Caco-2 (cell line): ENCODE measurements around the gene NUMBL. TPM values are rescaled to one million over a fixed set of nuclear protein-coding genes. Genes with fewer than 3 reads are reported as not detected.
A peak's percentile ranks its signal among the peaks of the same experiment; 100 is the strongest.

ENCODE experiments used
- BruUV-seq: library from RNA; stranded (reverse); fragments of 400-500 nt; replicated peaks from 2 replicates; lab custom pipeline; 2021; lab: Mats Ljungman, UMichigan
- CTCF ChIA-PET: fragments of 300-600 bp; sonication (Branson Sonifier 250); formaldehyde crosslinking; loops from one replicate; lab custom pipeline; 2022; ENCODE audit warnings: antibody characterized with exemption; lab: Charles Lee
- POLR2A ChIA-PET: fragments of 300-600 bp; sonication (Branson Sonifier 250); formaldehyde crosslinking; loops from one replicate; lab custom pipeline; 2022; ENCODE audit warnings: antibody characterized with exemption; lab: Charles Lee
- DNase-seq, 2 experiments: peaks; one replicate each; pipeline versions ENCODE4 v3.0.0 to v3.0.0-alpha.2; 2020 to 2022
- H3K27me3 ChIP-seq: replicated peaks from 2 replicates; pipeline ENCODE4 v1.6.0; 2011; ENCODE audit warnings: low read length; ENCODE audit not compliant: control insufficient read depth, insufficient read depth
- H3K36me3 ChIP-seq: 2 replicates; pipeline ENCODE4 v1.5.1; 2011; ENCODE audit warnings: low read length; ENCODE audit not compliant: control insufficient read depth, insufficient read depth
- H3K4me1 ChIP-seq: fragments of 250-450 bp; sonication (Bioruptor Pico); 2 replicates; pipeline ENCODE4 v1.5.1; 2020; ENCODE audit warnings: mild to moderate bottlenecking
- H3K4me3 ChIP-seq: 2 replicates; pipeline ENCODE4 v1.5.1; 2011; ENCODE audit warnings: low read depth, mild to moderate bottlenecking, control low read depth, low read length
- H3K9me3 ChIP-seq: fragments of 250-450 bp; sonication (Bioruptor Pico); 2 replicates; pipeline ENCODE4 v1.5.1; 2020; ENCODE audit warnings: mild to moderate bottlenecking, moderate library complexity
- H3K27ac Mint-ChIP-seq: one replicate; pipeline ENCODE4 v1.8.0; 2022; ENCODE audit warnings: mixed read lengths; ENCODE audit not compliant: unreplicated experiment
- H3K27me3 Mint-ChIP-seq: one replicate; pipeline ENCODE4 v1.8.0; 2022; ENCODE audit warnings: mixed read lengths; ENCODE audit not compliant: insufficient read depth, unreplicated experiment
- H3K36me3 Mint-ChIP-seq: one replicate; pipeline ENCODE4 v1.8.0; 2022; ENCODE audit warnings: mild to moderate bottlenecking, mixed read lengths; ENCODE audit not compliant: insufficient read depth, unreplicated experiment
- H3K4me1 Mint-ChIP-seq: one replicate; pipeline ENCODE4 v1.8.0; 2022; ENCODE audit warnings: low read depth, mixed read lengths; ENCODE audit not compliant: unreplicated experiment
- H3K4me3 Mint-ChIP-seq: one replicate; pipeline ENCODE4 v1.8.0; 2022; ENCODE audit warnings: mild to moderate bottlenecking, moderate library complexity, mixed read lengths; ENCODE audit not compliant: unreplicated experiment
- H3K9me3 Mint-ChIP-seq: one replicate; pipeline ENCODE4 v1.8.0; 2022; ENCODE audit warnings: mixed read lengths; ENCODE audit not compliant: unreplicated experiment
- CTCF ChIP-seq, 2 experiments: fragments of 200-600 bp in 1 of 2; IDR thresholded peaks; 1 replicate in 1 of 2; 2 replicates in 1 of 2; pipeline versions ENCODE4 v1.5.1 to v1.8.0; 2011 to 2022; ENCODE audit warnings: antibody characterized with exemption in 1 of 2, control low read depth in 1 of 2, inconsistent platforms in 1 of 2, low read depth in 1 of 2, low read length in 1 of 2, mild to moderate bottlenecking in 1 of 2, moderate library complexity in 1 of 2; ENCODE audit not compliant: insufficient read depth in 1 of 2, severe bottlenecking in 1 of 2, unreplicated experiment in 1 of 2
- intact Hi-C: fragments of 100-400 bp; cut with micrococcal nuclease; formaldehyde crosslinking; loops from one replicate; pipeline ENCODE4 v1.10.0; 2022; ENCODE audit not compliant: unreplicated experiment
- total RNA-seq: library from RNA; stranded (reverse); gene quantifications from 2 replicates; pipeline ENCODE4 v1.2.3, GENCODE V29; 2022

NUMBL gene
- total RNA-seq, 1 experiment from 2014 or later, result 22.0 TPM

GRCh38 chr19:40638327-40638726 is 52.1 kb downstream of the NUMBL start:
- Mint-ChIP-seq H3K4me3 (no peak overlapping the region), H3K9me3 (no peaks in the 10 kb centered on the region), H3K27ac (no peak overlapping the region), H3K4me1 (peaks cover 5% of the 10 kb centered on the region), H3K27me3 (peaks cover 2% of the 10 kb centered on the region), H3K36me3 (no peaks in the 10 kb centered on the region)
- H3K9me3 ChIP-seq, result no peaks in the 10 kb centered on the region
- ChIA-PET POLR2A (interaction anchor here (0.7 kb wide), 1 partner anchor 777 kb away, joined by 3 read pairs; no protein-coding TSS in a partner anchor), CTCF (interaction anchor here (0.7 kb wide), 2 partner anchors 15 to 33 kb away, joined by 3 to 4 read pairs; no protein-coding TSS in a partner anchor)
- intact Hi-C loops, result no loop called here
- peaks cover 2% of the 10 kb centered on the region; the same call in 1 of the 2 replicates for H3K27me3 ChIP-seq
- no peaks in the 10 kb centered on the region for H3K36me3 ChIP-seq
- H3K4me1 ChIP-seq, result peaks cover 5% of the 10 kb centered on the region
- TF ChIP-seq CTCF (IDR thresholded peaks at IDR 0.05; ENCODE audit: insufficient read depth in 1 of 2, low read depth in 1 of 2, low read length in 1 of 2, severe bottlenecking in 1 of 2, unreplicated experiment in 1 of 2), result no peak
- H3K4me3 ChIP-seq, result no peak overlapping the region
- BruUV-seq, result no TSS peak
- DNase-seq, result no peak

GRCh38 chr19:40633207-40633606 is 57.2 kb downstream of the NUMBL start:
- POLR2A ChIA-PET, result interaction anchor here (1.0 kb wide), 1 partner anchor 29 kb away, joined by 4 read pairs; no protein-coding TSS in a partner anchor
- H3K36me3 ChIP-seq, result no peaks in the 10 kb centered on the region
- peaks cover 7% of the 10 kb centered on the region for H3K4me1 Mint-ChIP-seq
- no peak overlapping the region for H3K4me3 ChIP-seq
- intact Hi-C loops, result no loop called here
- H3K27ac Mint-ChIP-seq, result no peak overlapping the region
- CTCF ChIA-PET, result interaction anchor here (3.1 kb wide), 1 partner anchor 29 kb away, joined by 45 read pairs; no protein-coding TSS in a partner anchor
- peaks cover 2% of the 10 kb centered on the region for H3K27me3 Mint-ChIP-seq
- no peak for DNase-seq
- no TSS peak for BruUV-seq
- no peaks in the 10 kb centered on the region for H3K36me3 Mint-ChIP-seq
- peaks cover 5% of the 10 kb centered on the region for H3K4me1 ChIP-seq
- H3K9me3 Mint-ChIP-seq, result no peaks in the 10 kb centered on the region
- no peaks in the 10 kb centered on the region for H3K9me3 ChIP-seq
- H3K27me3 ChIP-seq, result peaks cover 2% of the 10 kb centered on the region; the same call in 1 of the 2 replicates
- TF ChIP-seq CTCF (IDR thresholded peaks at IDR 0.05; ENCODE audit: insufficient read depth in 1 of 2, low read depth in 1 of 2, low read length in 1 of 2, severe bottlenecking in 1 of 2, unreplicated experiment in 1 of 2), result no peak
- peak overlapping the region; percentile 65 for H3K4me3 Mint-ChIP-seq

- no peak for TF ChIP-seq CTCF (IDR thresholded peaks at IDR 0.05; ENCODE audit: insufficient read depth in 1 of 2, low read depth in 1 of 2, low read length in 1 of 2, severe bottlenecking in 1 of 2, unreplicated experiment in 1 of 2)
- peaks cover 2% of the 10 kb centered on the region; the same call in 1 of the 2 replicates for H3K27me3 ChIP-seq
- peaks cover 7% of the 10 kb centered on the region for H3K4me1 Mint-ChIP-seq
- POLR2A ChIA-PET, result no interaction called here
- no peaks in the 10 kb centered on the region for H3K9me3 ChIP-seq
- no peaks in the 10 kb centered on the region; the same call in 1 of the 2 replicates for H3K36me3 ChIP-seq
- CTCF ChIA-PET, result no interaction called here
- no TSS peak for BruUV-seq
- no peak overlapping the region for H3K27ac Mint-ChIP-seq
- peaks cover 2% of the 10 kb centered on the region for H3K27me3 Mint-ChIP-seq
- intact Hi-C loops, result no loop called here
- peaks cover 5% of the 10 kb centered on the region for H3K4me1 ChIP-seq
- H3K4me3 Mint-ChIP-seq, result no peak overlapping the region
- H3K9me3 Mint-ChIP-seq, result no peaks in the 10 kb centered on the region
- no peaks in the 10 kb centered on the region for H3K36me3 Mint-ChIP-seq
- no peak for DNase-seq
- no peak overlapping the region for H3K4me3 ChIP-seq
Measured at GRCh38 chr19:40632311-40633036, 58.0 kb downstream of the NUMBL start.
